HCT116 (cell line): ENCODE results near the gene KCNAB2. TPM values are rescaled to one million over a fixed set of nuclear protein-coding genes. Genes with fewer than 3 reads are reported as not detected.

Experiments
- ATAC-seq: fragments of 200-7000 bp; cut with Tn5 transposase; 2 replicates; pipeline ENCODE4 v1.9.1; 2020; ENCODE audit warnings: mild to moderate bottlenecking, moderate library complexity
- BruUV-seq: library from RNA; stranded (reverse); fragments of 400-500 nt; replicated peaks from 2 replicates; lab custom pipeline; 2021; lab: Mats Ljungman, UMichigan
- CTCF ChIA-PET: fragments of 300-600 bp; sonication (Branson Sonifier 250); formaldehyde crosslinking; loops from one replicate; lab custom pipeline; 2021; ENCODE audit warnings: antibody characterized with exemption; lab: Charles Lee
- POLR2A ChIA-PET: fragments of 300-600, 350-600 bp; sonication (Branson Sonifier 250); formaldehyde crosslinking; loops from one replicate; lab custom pipeline; 2021; ENCODE audit warnings: antibody characterized with exemption; lab: Charles Lee
- RAD21 ChIA-PET, 2 experiments: fragments of 300-600 bp; sonication (Branson Sonifier 250); formaldehyde crosslinking; loops; one replicate each; lab custom pipeline; 2023; ENCODE audit warnings: low total read pairs in 2 of 2; ENCODE audit not compliant: uncharacterized antibody in 2 of 2, unreplicated experiment in 2 of 2, low non-redundant PET in 1 of 2; lab: Charles Lee
- DNase-seq: peaks from one replicate; pipeline ENCODE4 v3.0.0-alpha.2; 2010; ENCODE audit warnings: low read depth, low spot score
- H2AFZ ChIP-seq: fragments of 200-600 bp; shearing (Covaris generic), sonication (generic); 2 replicates; pipeline ENCODE4 v1.6.1; 2017; ENCODE audit warnings: low read depth, mixed run types, mixed read lengths, antibody characterized with exemption, low read length; ENCODE audit not compliant: poor library complexity, severe bottlenecking
- H3K27ac ChIP-seq: 2 replicates; pipeline ENCODE4 v1.5.1; 2012; ENCODE audit warnings: low read depth, low read length
- H3K27me3 ChIP-seq: fragments of 200-600 bp; sonication (generic); 2 replicates; pipeline ENCODE4 v1.6.1; 2016; ENCODE audit warnings: mixed run types, low read length, mixed read lengths; ENCODE audit not compliant: insufficient read depth
- H3K36me3 ChIP-seq, 2 experiments: fragments of 200-500 bp in 1 of 2; fragments of 200-600 bp in 1 of 2; sonication (Bioruptor generic) in 1 of 2; sonication (generic) in 1 of 2; 2 replicates each; pipeline versions ENCODE4 v1.5.1 to v1.6.1; 2014 to 2016; ENCODE audit warnings: low read length in 2 of 2, inconsistent platforms in 1 of 2, mixed read lengths in 1 of 2, mixed run types in 1 of 2; ENCODE audit not compliant: insufficient read depth in 2 of 2, control insufficient read depth in 1 of 2
- H3K4me1 ChIP-seq, 2 experiments: fragments of 200-600 bp in 1 of 2; sonication (generic) in 1 of 2; 2 replicates each; pipeline versions ENCODE4 v1.5.1 to v1.6.1; 2012 to 2017; ENCODE audit warnings: low read length in 2 of 2, inconsistent platforms in 1 of 2, mild to moderate bottlenecking in 1 of 2, mixed read lengths in 1 of 2, mixed run types in 1 of 2, moderate library complexity in 1 of 2; ENCODE audit not compliant: insufficient read depth in 2 of 2, control insufficient read depth in 1 of 2
- H3K4me2 ChIP-seq: fragments of 200-600 bp; sonication (generic); 2 replicates; pipeline ENCODE4 v1.6.1; 2017; ENCODE audit warnings: mixed run types, low read length, mixed read lengths
- H3K4me3 ChIP-seq, 2 experiments: fragments of 200-600 bp in 1 of 2; sonication (generic) in 1 of 2; replicated peaks in 1 of 2; 2 replicates each; pipeline ENCODE4 v1.5.1; 2011 to 2016; ENCODE audit warnings: low read length in 2 of 2, control low read depth in 1 of 2, low read depth in 1 of 2, mild to moderate bottlenecking in 1 of 2, mixed read lengths in 1 of 2, mixed run types in 1 of 2
- H3K79me2 ChIP-seq: fragments of 200-600 bp; sonication (generic); 2 replicates; pipeline ENCODE4 v1.6.1; 2017; ENCODE audit warnings: mild to moderate bottlenecking, mixed run types, low read length, moderate library complexity, mixed read lengths; ENCODE audit not compliant: insufficient read depth
- H3K9ac ChIP-seq: fragments of 200-600 bp; sonication (generic); 2 replicates; pipeline ENCODE4 v1.6.1; 2016; ENCODE audit warnings: low read length, mixed read lengths
- H3K9me2 ChIP-seq: fragments of 200-600 bp; sonication (generic), shearing (Covaris generic); 2 replicates; pipeline ENCODE4 v1.6.1; 2017; ENCODE audit warnings: mixed run types, mild to moderate bottlenecking, moderate library complexity; ENCODE audit not compliant: insufficient read depth
- H3K9me3 ChIP-seq, 2 experiments: fragments of 200-500 bp in 1 of 2; fragments of 200-600 bp in 1 of 2; sonication (Bioruptor generic) in 1 of 2; sonication (generic) in 1 of 2; 2 replicates each; pipeline ENCODE4 v1.6.1; 2014 to 2017; ENCODE audit warnings: low read length in 2 of 2, mixed read lengths in 2 of 2, inconsistent platforms in 1 of 2, low read depth in 1 of 2, mild to moderate bottlenecking in 1 of 2, mixed run types in 1 of 2, moderate library complexity in 1 of 2; ENCODE audit not compliant: control insufficient read depth in 1 of 2, insufficient read depth in 1 of 2
- H4K20me1 ChIP-seq: fragments of 200-600 bp; sonication (generic), shearing (Covaris generic); 2 replicates; pipeline ENCODE4 v1.6.1; 2017; ENCODE audit warnings: mixed run types, mild to moderate bottlenecking, moderate library complexity; ENCODE audit not compliant: insufficient read depth
- CEBPB ChIP-seq: IDR thresholded peaks from 2 replicates; pipeline ENCODE4 v1.6.1; 2012; ENCODE audit warnings: low read depth
- EGR1 ChIP-seq: IDR thresholded peaks from 2 replicates; pipeline ENCODE4 v1.6.1; 2012; ENCODE audit warnings: low read depth
- EZH2 ChIP-seq: fragments of 200-600 bp; sonication (generic); IDR thresholded peaks from 2 replicates; pipeline ENCODE4 v1.6.1; 2017; ENCODE audit warnings: antibody characterized with exemption, mixed run types
- EZH2phosphoT487 ChIP-seq: fragments of 200-600 bp; IDR thresholded peaks from 2 replicates; pipeline ENCODE4 v1.6.1; 2018; ENCODE audit warnings: antibody characterized with exemption, borderline replicate concordance
- JUND ChIP-seq: IDR thresholded peaks from 2 replicates; pipeline ENCODE4 v1.6.1; 2012
- MAX ChIP-seq: IDR thresholded peaks from 2 replicates; pipeline ENCODE4 v1.6.1; 2012
- POLR2A ChIP-seq: IDR thresholded peaks from 2 replicates; pipeline ENCODE4 v1.7.0; 2011; ENCODE audit warnings: borderline replicate concordance; ENCODE audit not compliant: insufficient read depth, insufficient read length; ENCODE audit errors: extremely low read depth
- RAD21 ChIP-seq: IDR thresholded peaks from 2 replicates; pipeline ENCODE4 v1.6.1; 2012; ENCODE audit warnings: low read depth, mild to moderate bottlenecking
- SP1 ChIP-seq: IDR thresholded peaks from 2 replicates; pipeline ENCODE4 v1.6.1; 2012; ENCODE audit warnings: low read depth
- SRF ChIP-seq: IDR thresholded peaks from 2 replicates; pipeline ENCODE4 v1.6.1; 2012; ENCODE audit warnings: low read depth
- TCF7L2 ChIP-seq: IDR thresholded peaks from 2 replicates; pipeline ENCODE4 v1.7.0; 2011; ENCODE audit warnings: borderline replicate concordance, inconsistent platforms; ENCODE audit not compliant: insufficient read depth, insufficient read length; ENCODE audit errors: extremely low read depth
- YY1 ChIP-seq: IDR thresholded peaks from 2 replicates; pipeline ENCODE4 v1.6.1; 2011; ENCODE audit warnings: low read length, low read depth, moderate library complexity, mild to moderate bottlenecking; ENCODE audit not compliant: insufficient replicate concordance; ENCODE audit errors: extremely low read depth
- ZBTB33 ChIP-seq: IDR thresholded peaks from 2 replicates; pipeline ENCODE4 v1.6.1; 2011; ENCODE audit warnings: mild to moderate bottlenecking, low read length, moderate library complexity; ENCODE audit not compliant: insufficient replicate concordance; ENCODE audit errors: extremely low read depth
- ZNF274 ChIP-seq: fragments of 200-500 bp; sonication (Bioruptor generic); IDR thresholded peaks from 2 replicates; pipeline ENCODE4 v1.6.1; 2014; ENCODE audit warnings: mild to moderate bottlenecking, low read depth, low read length, inconsistent platforms
- intact Hi-C: fragments of 100-400 bp; cut with micrococcal nuclease; formaldehyde crosslinking; loops from 2 replicates; pipeline ENCODE4 v1.10.0; 2022
- total RNA-seq: library from RNA; stranded (reverse); gene quantifications from one replicate; pipeline ENCODE4 v1.2.1, GENCODE V29; 2021; ENCODE audit not compliant: unreplicated experiment

Gene KCNAB2
- total RNA-seq, 1 experiment from 2014 or later: 18.1 TPM

- ChIA-PET RAD21 (no interaction called here), POLR2A (interaction anchor here (0.6 kb wide), 1 partner anchor 12 kb away, joined by 3 read pairs; no protein-coding TSS in a partner anchor)
- Histone ChIP-seq H3K36me3 (no peaks in the 10 kb centered on the region), H2AFZ (no peak overlapping the region), H3K9ac (no peak overlapping the region), H3K9me2 (no peaks in the 10 kb centered on the region)
- no TSS peak for BruUV-seq
- no peak for ATAC-seq
- no peak for TF ChIP-seq EGR1
- TF ChIP-seq, all 23 proteins: peak for 0
- no peaks in the 10 kb centered on the region for H4K20me1 ChIP-seq
- peaks cover 0 to 11% of the 10 kb centered on the region in 2 experiments; a peak in 2 of 4 replicates for H3K4me1 ChIP-seq
- no peak overlapping the region for H3K27ac ChIP-seq
- no peak for DNase-seq
- no peaks in the 10 kb centered on the region for H3K9me3 ChIP-seq
- H3K27me3 ChIP-seq: no peaks in the 10 kb centered on the region
- CTCF ChIA-PET: no interaction called here
- no peak overlapping the region for H3K4me2 ChIP-seq
- intact Hi-C loops: no loop called here
- H3K79me2 ChIP-seq: no peaks in the 10 kb centered on the region
- H3K4me3 ChIP-seq: no peak overlapping the region
These were observed 31.3 kb upstream of the KCNAB2 start for GRCh38 chr1:6014130-6014999.

- DNase-seq (no peak), ATAC-seq (no peak)
- H3K36me3 ChIP-seq: no peaks in the 10 kb centered on the region
- ChIA-PET CTCF (no interaction called here), RAD21 (no interaction called here), POLR2A (no interaction called here)
- H3K27me3 ChIP-seq: no peaks in the 10 kb centered on the region
- H2AFZ ChIP-seq: no peak overlapping the region
- no peak for TF ChIP-seq MAX
- no peak for TF ChIP-seq EZH2
- TF ChIP-seq SRF: no peak
- no peak for TF ChIP-seq ZBTB33
- no peak for TF ChIP-seq RAD21
- TF ChIP-seq TCF7L2: no peak
- no peak for TF ChIP-seq YY1
- TF ChIP-seq EZH2phosphoT487: no peak
- no peak for TF ChIP-seq POLR2A
- no peak for TF ChIP-seq SP1
- no peak for TF ChIP-seq JUND
- no peak for TF ChIP-seq ZNF274
- TF ChIP-seq CEBPB: no peak
- no peak overlapping the region for H3K4me3 ChIP-seq
- no peaks in the 10 kb centered on the region for H3K9me2 ChIP-seq
- BruUV-seq: no TSS peak
- H3K4me1 ChIP-seq: peaks cover 0 to 11% of the 10 kb centered on the region in 2 experiments; a peak in 2 of 4 replicates
- H3K9me3 ChIP-seq: no peaks in the 10 kb centered on the region
- no peak overlapping the region for H3K9ac ChIP-seq
- H4K20me1 ChIP-seq: no peaks in the 10 kb centered on the region
- intact Hi-C loops: no loop called here
- no peak overlapping the region for H3K27ac ChIP-seq
- no peaks in the 10 kb centered on the region for H3K79me2 ChIP-seq
- no peak overlapping the region for H3K4me2 ChIP-seq
These were observed 29.4 kb upstream of the KCNAB2 start for GRCh38 chr1:6016191-6016865.
